ENCODE data around the gene MXRA8. TPM values are rescaled to one million over a fixed set of nuclear protein-coding genes. Genes with fewer than 3 reads are reported as not detected.

Gene MXRA8
- total and polyA plus RNA-seq, 7 donors = 7.2 to 24.3 (median 10.1) TPM

DNA sequence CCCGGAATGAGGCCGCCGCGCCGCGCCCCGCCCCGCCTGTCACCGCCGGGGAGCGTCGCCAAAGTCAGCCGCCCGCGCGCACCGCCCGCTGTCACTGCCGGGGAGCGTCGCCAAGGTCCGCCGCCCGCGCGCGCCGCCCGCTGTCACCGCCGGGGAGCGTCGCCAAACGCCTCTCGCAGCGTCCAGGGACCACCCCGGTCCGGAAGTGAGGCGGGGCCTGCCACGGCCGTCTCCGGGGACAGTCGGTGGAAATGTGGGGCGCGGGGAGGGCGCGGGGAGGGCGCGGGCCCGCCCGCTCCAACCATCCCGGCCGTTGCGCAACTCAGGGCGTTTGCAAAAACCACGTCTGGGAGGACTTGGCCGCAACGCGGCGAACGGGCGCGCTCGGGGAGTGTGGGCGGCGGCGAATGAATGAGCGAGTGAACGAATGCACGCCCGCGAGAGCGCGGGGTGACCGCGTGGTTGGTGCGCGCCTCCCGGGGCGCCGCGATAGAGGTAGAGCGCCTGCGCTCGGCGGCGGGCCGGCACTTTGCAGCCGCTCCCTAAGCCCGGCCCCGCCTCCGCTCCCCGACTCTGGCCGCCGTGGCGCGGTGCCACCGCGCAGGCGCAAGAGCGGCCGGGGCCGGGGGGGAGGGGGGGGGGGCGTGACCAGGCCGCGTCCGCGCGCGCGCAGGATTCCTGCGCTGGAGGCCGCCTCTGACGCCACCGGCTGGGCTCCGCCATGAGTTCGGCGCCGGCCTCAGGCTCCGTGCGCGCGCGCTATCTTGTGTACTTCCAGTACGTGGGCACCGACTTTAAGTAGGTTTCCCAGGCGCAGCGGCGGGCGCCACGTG is 50.2 kb downstream of the MXRA8 start, which contains the start of the genes ACAP3 and PUSL1:
Gene ACAP3 (minus strand): TSS at position 8 of the 833 bp plus-strand sequence. CDS start 115 bp downstream, outside the sequence.
Gene PUSL1 (plus strand): TSS at position 675 of the 833 bp plus-strand sequence. CDS start 47 bp downstream, at position 722.
- Histone ChIP-seq H3K27me3 (ENCODE audit: insufficient read depth in 3 of 3, low read length in 2 of 3) (no peaks in the 10 kb centered on the region), H3K4me3 (peak within 1 kb of the TSS; percentile 93), H3K36me3 (ENCODE audit: insufficient read depth in 1 of 2, low read depth in 1 of 2) (peaks cover 0 to 33% of the 10 kb centered on the region in 2 donors), H3K4me1 (peaks cover 45% of the 10 kb centered on the region), H3K9me3 (no peaks in the 10 kb centered on the region), H3K27ac (peak within 1 kb of the TSS; percentile 97)
- DNase-seq (peak; percentile 95 to 96), ATAC-seq (peak; percentile 82 to 83 (median 82))
- WGBS, 3 donors = 0 to 1% (median 1%) methylated on average over 68 to 124 of the region's 131 CpGs
- TF ChIP-seq, protein P1, sequence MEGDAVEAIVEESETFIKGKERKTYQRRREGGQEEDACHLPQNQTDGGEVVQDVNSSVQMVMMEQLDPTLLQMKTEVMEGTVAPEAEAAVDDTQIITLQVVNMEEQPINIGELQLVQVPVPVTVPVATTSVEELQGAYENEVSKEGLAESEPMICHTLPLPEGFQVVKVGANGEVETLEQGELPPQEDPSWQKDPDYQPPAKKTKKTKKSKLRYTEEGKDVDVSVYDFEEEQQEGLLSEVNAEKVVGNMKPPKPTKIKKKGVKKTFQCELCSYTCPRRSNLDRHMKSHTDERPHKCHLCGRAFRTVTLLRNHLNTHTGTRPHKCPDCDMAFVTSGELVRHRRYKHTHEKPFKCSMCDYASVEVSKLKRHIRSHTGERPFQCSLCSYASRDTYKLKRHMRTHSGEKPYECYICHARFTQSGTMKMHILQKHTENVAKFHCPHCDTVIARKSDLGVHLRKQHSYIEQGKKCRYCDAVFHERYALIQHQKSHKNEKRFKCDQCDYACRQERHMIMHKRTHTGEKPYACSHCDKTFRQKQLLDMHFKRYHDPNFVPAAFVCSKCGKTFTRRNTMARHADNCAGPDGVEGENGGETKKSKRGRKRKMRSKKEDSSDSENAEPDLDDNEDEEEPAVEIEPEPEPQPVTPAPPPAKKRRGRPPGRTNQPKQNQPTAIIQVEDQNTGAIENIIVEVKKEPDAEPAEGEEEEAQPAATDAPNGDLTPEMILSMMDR (IDR thresholded peaks at IDR 0.05) = no peak
- intact Hi-C loops (cut with DNase I) = loop anchor here in 1 of 2 donors (5.0 kb wide), 1 partner anchor 39 kb away; the partner anchor contains the start of gene DVL1

DNA sequence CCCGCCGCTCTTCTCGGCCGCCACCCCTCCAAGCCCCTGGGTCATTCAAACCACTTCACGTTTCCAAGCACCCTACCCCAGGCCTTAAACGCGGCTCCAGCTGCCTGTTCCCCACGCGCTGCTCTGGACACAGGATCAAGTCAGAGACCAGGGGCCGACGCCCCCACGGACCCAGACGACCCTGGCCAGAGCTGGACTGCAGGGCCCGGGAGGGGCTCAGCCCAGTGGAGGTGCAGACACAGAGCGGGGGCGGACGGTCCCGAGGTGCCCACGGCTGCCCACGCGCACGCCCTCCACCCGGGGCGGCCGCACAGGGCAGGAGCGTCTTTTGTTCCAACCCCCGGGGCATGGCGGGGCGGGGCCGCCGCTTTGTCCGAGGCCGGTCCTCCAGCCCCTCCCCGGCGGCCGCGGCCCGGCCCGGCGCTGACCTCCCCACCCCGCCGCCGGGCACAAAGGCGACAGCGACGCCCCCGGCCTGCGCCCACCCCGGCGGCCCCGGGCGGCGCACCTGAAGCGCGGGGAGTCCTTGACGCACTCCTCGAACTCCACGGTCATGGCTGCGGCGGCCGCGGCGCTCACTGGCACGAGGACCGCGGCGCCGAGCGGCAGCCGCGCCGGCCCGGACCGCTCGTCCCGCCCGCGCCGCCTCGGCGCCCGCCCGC is 51.0 kb downstream of the MXRA8 start:
- H3K4me1 ChIP-seq = peaks cover 45% of the 10 kb centered on the region
- TF ChIP-seq, protein P1 (IDR thresholded peaks at IDR 0.05) = no peak
- 1% methylated on average over 56 to 83 of the region's 83 CpGs for WGBS, 3 donors
- H3K27ac ChIP-seq = peak overlapping the region; percentile 97
- H3K27me3 ChIP-seq (ENCODE audit: insufficient read depth in 3 of 3, low read length in 2 of 3) = no peaks in the 10 kb centered on the region
- H3K9me3 ChIP-seq = no peaks in the 10 kb centered on the region
- H3K4me3 ChIP-seq = peak overlapping the region; percentile 93
- DNase-seq = peak; percentile 65 to 77
- no peak for ATAC-seq
- intact Hi-C loops (cut with DNase I) = loop anchor here in 1 of 2 donors (5.0 kb wide), 1 partner anchor 40 kb away; the partner anchor contains the start of gene DVL1
- H3K36me3 ChIP-seq (ENCODE audit: insufficient read depth in 1 of 2, low read depth in 1 of 2) = peaks cover 0 to 26% of the 10 kb centered on the region in 2 donors

DNA sequence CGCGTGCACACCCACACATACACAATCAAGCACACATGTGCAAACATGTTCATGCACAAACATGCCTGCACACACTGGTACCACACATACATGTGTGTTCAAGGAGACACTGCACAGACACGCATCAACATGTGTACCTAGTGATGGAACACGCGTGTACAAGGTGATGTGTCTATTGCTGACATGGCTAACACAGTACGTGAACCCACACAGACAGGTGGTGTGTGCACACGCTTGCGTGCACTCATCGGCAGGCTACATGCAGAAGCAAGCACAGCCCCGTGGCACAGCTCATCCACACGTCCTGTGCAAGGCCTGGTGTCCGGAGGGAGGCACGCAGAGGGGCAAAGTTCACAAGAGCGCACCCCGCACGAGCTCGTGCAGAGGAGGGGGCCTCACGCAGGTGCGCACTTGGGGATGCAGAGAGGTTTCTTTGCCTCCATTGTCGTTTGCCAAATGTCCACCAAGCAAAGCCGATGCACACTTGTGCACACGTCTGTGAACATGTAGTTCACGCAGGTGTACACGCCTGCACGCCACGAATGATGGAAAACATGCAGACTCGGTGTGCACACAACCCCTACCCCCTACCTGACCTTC is 51.6 kb downstream of the MXRA8 start:
- peak overlapping the region; percentile 93 for H3K4me3 ChIP-seq
- peak overlapping the region; percentile 97 for H3K27ac ChIP-seq
- TF ChIP-seq, protein P1 (IDR thresholded peaks at IDR 0.05) = no peak
- WGBS, 3 donors = 23 to 35% (median 25%) methylated on average over 27 of the region's 27 CpGs
- intact Hi-C loops (cut with DNase I) = loop anchor here in 1 of 2 donors (5.0 kb wide), 1 partner anchor 41 kb away; the partner anchor contains the start of gene DVL1
- no peaks in the 10 kb centered on the region for H3K9me3 ChIP-seq
- no peak for DNase-seq
- peaks cover 0 to 19% of the 10 kb centered on the region in 2 donors for H3K36me3 ChIP-seq (ENCODE audit: insufficient read depth in 1 of 2, low read depth in 1 of 2)
- peaks cover 45% of the 10 kb centered on the region for H3K4me1 ChIP-seq
- no peak for ATAC-seq
- H3K27me3 ChIP-seq (ENCODE audit: insufficient read depth in 3 of 3, low read length in 2 of 3) = no peaks in the 10 kb centered on the region

DNA sequence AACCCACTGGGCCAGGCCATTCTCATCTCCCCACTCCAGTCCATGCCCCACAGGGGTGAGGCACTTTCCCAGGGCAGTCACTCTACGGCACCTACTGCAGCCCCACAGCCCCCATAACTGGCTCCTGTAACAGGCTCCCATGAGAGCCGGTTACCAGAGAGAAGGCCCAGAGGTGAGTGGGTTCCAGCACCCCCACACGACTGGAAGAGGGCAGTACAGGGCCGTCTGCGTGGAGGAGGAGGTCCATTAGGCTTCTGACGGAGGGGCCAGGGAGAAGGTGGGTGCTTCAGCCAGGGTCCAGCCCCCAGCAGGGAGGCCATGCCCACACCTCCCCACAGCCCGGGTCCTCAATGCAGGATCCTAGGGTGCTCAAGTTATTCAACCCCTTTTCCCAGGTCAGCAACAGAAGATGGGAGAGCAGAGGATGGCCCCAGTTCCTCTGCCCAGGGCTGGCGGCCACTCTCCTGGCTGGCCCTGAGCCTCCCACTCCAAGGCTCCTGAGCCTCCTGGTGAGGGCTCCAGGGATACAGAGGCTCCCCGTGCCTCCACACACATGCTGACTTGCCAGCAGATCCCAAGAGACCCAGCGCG is 52.2 kb downstream of the MXRA8 start:
- WGBS, 3 donors = 17 to 49% (median 20%) methylated on average over 10 to 11 of the region's 11 CpGs
- intact Hi-C loops (cut with DNase I) = loop anchor here in 1 of 2 donors (5.0 kb wide), 1 partner anchor 41 kb away; the partner anchor contains the start of gene DVL1

More for the DNA sequence above, 52.2 kb downstream of the MXRA8 start:
- Histone ChIP-seq H3K27me3 (ENCODE audit: insufficient read depth in 3 of 3, low read length in 2 of 3) (no peaks in the 10 kb centered on the region), H3K4me1 (peaks cover 45% of the 10 kb centered on the region), H3K9me3 (no peaks in the 10 kb centered on the region), H3K36me3 (ENCODE audit: insufficient read depth in 1 of 2, low read depth in 1 of 2) (peaks cover 0 to 13% of the 10 kb centered on the region in 2 donors), H3K4me3 (peak overlapping the region; percentile 93), H3K27ac (peak overlapping the region; percentile 67)
- DNase-seq (no peak), ATAC-seq (no peak)
- TF ChIP-seq, protein P1 (IDR thresholded peaks at IDR 0.05) = no peak

Measured in psoas muscle (tissue), 8 donors.